ENCODE results near the gene ADGRG2.

DNA sequence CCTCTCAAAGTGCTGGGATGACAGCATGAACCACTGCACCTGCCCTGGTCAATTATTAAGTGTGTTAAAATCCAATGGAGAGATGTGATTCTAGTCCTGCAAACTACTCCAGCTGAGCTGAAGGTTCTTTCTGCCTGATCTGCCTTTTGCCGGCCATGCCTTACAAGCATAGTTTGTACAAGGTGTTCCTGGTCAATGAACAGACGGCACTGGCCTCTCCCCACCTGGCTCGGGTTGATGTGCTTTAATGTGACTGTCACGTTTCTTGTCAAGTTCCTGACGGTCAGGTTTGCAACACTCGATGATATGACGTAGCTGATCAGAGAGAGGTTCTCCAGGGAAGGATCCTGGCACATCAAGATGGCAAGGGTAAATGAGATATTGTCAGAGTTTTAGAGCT is 115.3 kb downstream of the ADGRG2 start:
- TF ChIP-seq, protein P1, sequence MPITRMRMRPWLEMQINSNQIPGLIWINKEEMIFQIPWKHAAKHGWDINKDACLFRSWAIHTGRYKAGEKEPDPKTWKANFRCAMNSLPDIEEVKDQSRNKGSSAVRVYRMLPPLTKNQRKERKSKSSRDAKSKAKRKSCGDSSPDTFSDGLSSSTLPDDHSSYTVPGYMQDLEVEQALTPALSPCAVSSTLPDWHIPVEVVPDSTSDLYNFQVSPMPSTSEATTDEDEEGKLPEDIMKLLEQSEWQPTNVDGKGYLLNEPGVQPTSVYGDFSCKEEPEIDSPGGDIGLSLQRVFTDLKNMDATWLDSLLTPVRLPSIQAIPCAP (CRISPR knock-in tag; IDR thresholded peaks at IDR 0.05; ENCODE audit: low read depth) = no peak
- TF ChIP-seq CTCF (CRISPR knock-in tag; IDR thresholded peaks at IDR 0.05) (no peak), ZFP90 (CRISPR knock-in tag; IDR thresholded peaks at IDR 0.05; ENCODE audit: borderline replicate concordance) (no peak), RAD21 (CRISPR knock-in tag; IDR thresholded peaks at IDR 0.05) (no peak)
- TF ChIP-seq, protein P2, sequence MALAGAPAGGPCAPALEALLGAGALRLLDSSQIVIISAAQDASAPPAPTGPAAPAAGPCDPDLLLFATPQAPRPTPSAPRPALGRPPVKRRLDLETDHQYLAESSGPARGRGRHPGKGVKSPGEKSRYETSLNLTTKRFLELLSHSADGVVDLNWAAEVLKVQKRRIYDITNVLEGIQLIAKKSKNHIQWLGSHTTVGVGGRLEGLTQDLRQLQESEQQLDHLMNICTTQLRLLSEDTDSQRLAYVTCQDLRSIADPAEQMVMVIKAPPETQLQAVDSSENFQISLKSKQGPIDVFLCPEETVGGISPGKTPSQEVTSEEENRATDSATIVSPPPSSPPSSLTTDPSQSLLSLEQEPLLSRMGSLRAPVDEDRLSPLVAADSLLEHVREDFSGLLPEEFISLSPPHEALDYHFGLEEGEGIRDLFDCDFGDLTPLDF (CRISPR knock-in tag; IDR thresholded peaks at IDR 0.05) = no peak

Measured in HepG2 (cell line).